Right renal pelvis (tissue), 4 donors: ENCODE measurements around the gene TJAP1. TPM values are rescaled to one million over a fixed set of nuclear protein-coding genes. Genes with fewer than 3 reads are reported as not detected.
"Not testable (repeated sequence)": the region's sequence is repeated elsewhere in the genome, so short reads cannot be mapped to it uniquely, and the experiment has no call there.

ENCODE experiments used
- DNase-seq, 4 donors: peaks; one replicate each; pipeline ENCODE4 v3.0.0-alpha.2; 2013; ENCODE audit warnings: low read depth in 4 of 4, low spot score in 3 of 4, missing footprints in 1 of 4
- polyA plus RNA-seq, 4 donors: library from polyadenylated mRNA; unstranded; fragments of 120-200 nt; gene quantifications; one replicate each; pipeline ENCODE4 v1.2.1, GENCODE V29; 2013; ENCODE audit not compliant: insufficient read length in 4 of 4

Gene TJAP1
- polyA plus RNA-seq, 4 donors, result 27.4 to 35.7 (median 32.0) TPM

- no peak for DNase-seq
Measured at GRCh38 chr6:43522547-43523261, 45.3 kb downstream of the TJAP1 start.

GRCh38 chr6:43523284-43523683 lies 45.9 kb downstream of the TJAP1 start:
- DNase-seq, result no peak

GRCh38 chr6:43524483-43524961 lies 47.2 kb downstream of the TJAP1 start:
- DNase-seq, result no peak

- DNase-seq, result no peak
Measured at GRCh38 chr6:43532201-43532600, 54.8 kb downstream of the TJAP1 start.

GRCh38 chr6:43538986-43539385 lies 61.6 kb downstream of the TJAP1 start:
- not testable (repeated sequence) for DNase-seq

- not testable (repeated sequence) for DNase-seq
Measured at GRCh38 chr6:43539409-43539808, 62.0 kb downstream of the TJAP1 start.

GRCh38 chr6:43540507-43540906 lies 63.1 kb downstream of the TJAP1 start:
- no peak for DNase-seq

- no peak for DNase-seq
Measured at GRCh38 chr6:43541774-43542471, 64.6 kb downstream of the TJAP1 start.

GRCh38 chr6:43544461-43544860 lies 67.1 kb downstream of the TJAP1 start:
- DNase-seq, result no peak

- DNase-seq, result no peak
Measured at GRCh38 chr6:43547222-43547621, 69.9 kb downstream of the TJAP1 start.

Other genes starting within 250 kb of the TJAP1 start
- 100 to 1,000 TPM in 1 of 4 donors, 10 to 100 TPM in 3; 52.9 to 104 (median 59.9) TPM for gene DNPH1, start 248.1 kb upstream of the TJAP1 start, polyA plus RNA-seq
- gene TTBK1, start 234.1 kb upstream of the TJAP1 start, polyA plus RNA-seq, result under 1 TPM; 0.25 to 0.39 (median 0.28) TPM
- gene SLC22A7, start 179.3 kb upstream of the TJAP1 start, polyA plus RNA-seq, result 1 to 10 TPM in 1 of 4 donors, under 1 TPM in 3; 0.24 to 2.5 (median 0.86) TPM
- gene CRIP3, start 168.7 kb upstream of the TJAP1 start, polyA plus RNA-seq, result 1 to 10 TPM; 2.2 to 3.9 (median 3.7) TPM
- 10 to 100 TPM; 22.1 to 29.4 (median 28.1) TPM for gene ZNF318, start 107.9 kb upstream of the TJAP1 start, polyA plus RNA-seq
- gene ABCC10, start 50.0 kb upstream of the TJAP1 start, polyA plus RNA-seq, result 10 to 100 TPM; 20.1 to 21.3 (median 20.9) TPM
- 1 to 10 TPM in 2 of 4 donors, under 1 TPM in 2; 0.87 to 1.4 (median 1.1) TPM for gene DLK2, start 22.0 kb upstream of the TJAP1 start, polyA plus RNA-seq
- gene LRRC73, start 32.8 kb downstream of the TJAP1 start, polyA plus RNA-seq, result 1 to 10 TPM in 3 of 4 donors, under 1 TPM in 1; 0.98 to 1.9 (median 1.0) TPM
- gene YIPF3, start 39.4 kb downstream of the TJAP1 start, polyA plus RNA-seq, result 100 to 1,000 TPM; 146 to 162 (median 153) TPM
- gene POLR1C, start 39.5 kb downstream of the TJAP1 start, polyA plus RNA-seq, result 10 to 100 TPM; 37.3 to 45.1 (median 39.0) TPM
- gene XPO5, start 98.5 kb downstream of the TJAP1 start, polyA plus RNA-seq, result 10 to 100 TPM; 46.3 to 50.4 (median 47.8) TPM
- gene POLH, start 98.6 kb downstream of the TJAP1 start, polyA plus RNA-seq, result 10 to 100 TPM; 18.8 to 22.0 (median 19.6) TPM
- 10 to 100 TPM; 46.5 to 52.1 (median 49.2) TPM for gene GTPBP2, start 151.7 kb downstream of the TJAP1 start, polyA plus RNA-seq
- 10 to 100 TPM; 24.6 to 28.8 (median 26.3) TPM for gene MAD2L1BP, start 158.3 kb downstream of the TJAP1 start, polyA plus RNA-seq
- 1 to 10 TPM; 1.4 to 1.7 (median 1.5) TPM for gene RSPH9, start 167.5 kb downstream of the TJAP1 start, polyA plus RNA-seq
- gene MRPS18A, start 210.2 kb downstream of the TJAP1 start, polyA plus RNA-seq, result 10 to 100 TPM; 45.0 to 54.1 (median 48.1) TPM